T-helper 17 cell (primary cell): ENCODE results near the gene FMN1. TPM values are rescaled to one million over a fixed set of nuclear protein-coding genes. Genes with fewer than 3 reads are reported as not detected.

Experiments
- ATAC-seq: fragments of 150-1000 bp; cut with Tn5 transposase; 2 replicates; pipeline ENCODE4 v1.10.0; 2021; ENCODE audit warnings: mild to moderate bottlenecking, moderate library complexity
- DNase-seq, 3 donors: peaks; one replicate each; pipeline versions ENCODE4 v3.0.0 to v3.0.0-alpha.2; 2020 to 2021
- H3K9me3 ChIP-seq: one replicate; pipeline ENCODE4 v1.7.0; 2013; ENCODE audit warnings: low read length, mild to moderate bottlenecking; ENCODE audit not compliant: control insufficient read depth, poor library complexity, severe bottlenecking
- H3K27ac Mint-ChIP-seq: one replicate; pipeline ENCODE4 v1.8.0; 2022; ENCODE audit warnings: mild to moderate bottlenecking, moderate library complexity, mixed read lengths
- H3K27me3 Mint-ChIP-seq: one replicate; pipeline ENCODE4 v1.8.0; 2022; ENCODE audit warnings: mixed read lengths
- H3K36me3 Mint-ChIP-seq: one replicate; pipeline ENCODE4 v1.8.0; 2022; ENCODE audit warnings: low read depth, mixed read lengths
- H3K4me1 Mint-ChIP-seq: one replicate; pipeline ENCODE4 v1.8.0; 2022; ENCODE audit warnings: mild to moderate bottlenecking, mixed read lengths
- H3K4me3 Mint-ChIP-seq: one replicate; pipeline ENCODE4 v1.8.0; 2022; ENCODE audit warnings: mild to moderate bottlenecking, moderate library complexity, mixed read lengths
- total RNA-seq, 4 donors: library from RNA in 2 of 4; stranded (reverse) in 2 of 4; gene quantifications; one replicate each; pipeline ENCODE4 v1.2.3 and lab custom pipeline; 2022 to 2026

Gene FMN1
- total RNA-seq, 2 donors from 2014 or later, result 18.7 to 35.2 TPM

- DNase-seq, result no peak
- Mint-ChIP-seq H3K4me3 (no peak overlapping the region), H3K4me1 (peaks cover 9% of the 10 kb centered on the region), H3K27me3 (no peaks in the 10 kb centered on the region), H3K27ac (no peak overlapping the region), H3K36me3 (no peaks in the 10 kb centered on the region)
- ATAC-seq, result no peak
- H3K9me3 ChIP-seq, result no peaks in the 10 kb centered on the region
These were observed 394.5 kb downstream of the FMN1 start for GRCh38 chr15:32799936-32800535.

- H3K36me3 Mint-ChIP-seq, result peaks cover 3% of the 10 kb centered on the region
- no peaks in the 10 kb centered on the region for H3K27me3 Mint-ChIP-seq
- no peaks in the 10 kb centered on the region for H3K4me1 Mint-ChIP-seq
- no peaks in the 10 kb centered on the region for H3K9me3 ChIP-seq
- no peak overlapping the region for H3K4me3 Mint-ChIP-seq
- DNase-seq, result no peak
- ATAC-seq, result no peak
- H3K27ac Mint-ChIP-seq, result no peak overlapping the region
These were observed 397.7 kb downstream of the FMN1 start for GRCh38 chr15:32796856-32797255.

GRCh38 chr15:32794973-32795372, 399.5 kb downstream of the FMN1 start:
- H3K27me3 Mint-ChIP-seq, result no peaks in the 10 kb centered on the region
- no peak for ATAC-seq
- peaks cover 13% of the 10 kb centered on the region for H3K36me3 Mint-ChIP-seq

GRCh38 chr15:32792436-32792835, 402.1 kb downstream of the FMN1 start:
- DNase-seq (no peak), ATAC-seq (no peak)
- no peak overlapping the region for H3K27ac Mint-ChIP-seq
- H3K27me3 Mint-ChIP-seq, result no peaks in the 10 kb centered on the region
- H3K4me1 Mint-ChIP-seq, result no peaks in the 10 kb centered on the region
- peaks cover 13% of the 10 kb centered on the region for H3K36me3 Mint-ChIP-seq
- no peak overlapping the region for H3K4me3 Mint-ChIP-seq
- no peaks in the 10 kb centered on the region for H3K9me3 ChIP-seq

More at GRCh38 chr15:32794973-32795372, 399.5 kb downstream of the FMN1 start:
- DNase-seq, result no peak
- Mint-ChIP-seq H3K4me1 (no peaks in the 10 kb centered on the region), H3K27ac (no peak overlapping the region), H3K4me3 (no peak overlapping the region)
- H3K9me3 ChIP-seq, result no peaks in the 10 kb centered on the region

GRCh38 chr15:32790352-32790999, 404.0 kb downstream of the FMN1 start:
- ATAC-seq (no peak), DNase-seq (no peak)
- no peak overlapping the region for H3K4me3 Mint-ChIP-seq
- no peaks in the 10 kb centered on the region for H3K9me3 ChIP-seq
- no peak overlapping the region for H3K27ac Mint-ChIP-seq
- H3K36me3 Mint-ChIP-seq, result peaks cover 13% of the 10 kb centered on the region
- no peaks in the 10 kb centered on the region for H3K27me3 Mint-ChIP-seq
- no peaks in the 10 kb centered on the region for H3K4me1 Mint-ChIP-seq

- Mint-ChIP-seq H3K4me3 (no peak overlapping the region), H3K27ac (no peak overlapping the region), H3K4me1 (no peaks in the 10 kb centered on the region), H3K27me3 (no peaks in the 10 kb centered on the region), H3K36me3 (peaks cover 11% of the 10 kb centered on the region)
- ATAC-seq, result no peak
- DNase-seq, result no peak
- no peaks in the 10 kb centered on the region for H3K9me3 ChIP-seq
These were observed 406.6 kb downstream of the FMN1 start for GRCh38 chr15:32787949-32788348.

- Mint-ChIP-seq H3K27me3 (no peaks in the 10 kb centered on the region), H3K4me1 (no peaks in the 10 kb centered on the region), H3K4me3 (no peak overlapping the region), H3K36me3 (peaks cover 11% of the 10 kb centered on the region), H3K27ac (no peak overlapping the region)
- H3K9me3 ChIP-seq, result no peaks in the 10 kb centered on the region
- DNase-seq, result no peak
- ATAC-seq, result no peak
These were observed 407.6 kb downstream of the FMN1 start for GRCh38 chr15:32786906-32787305.

GRCh38 chr15:32784581-32784980, 409.9 kb downstream of the FMN1 start:
- Mint-ChIP-seq H3K4me3 (no peak overlapping the region), H3K27me3 (no peaks in the 10 kb centered on the region), H3K4me1 (no peaks in the 10 kb centered on the region), H3K36me3 (peaks cover 2% of the 10 kb centered on the region), H3K27ac (no peak overlapping the region)
- ATAC-seq (no peak), DNase-seq (no peak)
- no peaks in the 10 kb centered on the region for H3K9me3 ChIP-seq

- no peak for ATAC-seq
- H3K9me3 ChIP-seq, result no peaks in the 10 kb centered on the region
- H3K36me3 Mint-ChIP-seq, result peaks cover 2% of the 10 kb centered on the region
- no peak overlapping the region for H3K27ac Mint-ChIP-seq
- no peaks in the 10 kb centered on the region for H3K27me3 Mint-ChIP-seq
- no peak overlapping the region for H3K4me3 Mint-ChIP-seq
- DNase-seq, result no peak
- H3K4me1 Mint-ChIP-seq, result no peaks in the 10 kb centered on the region
These were observed 412.7 kb downstream of the FMN1 start for GRCh38 chr15:32781781-32782180.

- Mint-ChIP-seq H3K4me1 (no peaks in the 10 kb centered on the region), H3K36me3 (peaks cover 6% of the 10 kb centered on the region), H3K27ac (no peak overlapping the region), H3K27me3 (no peaks in the 10 kb centered on the region), H3K4me3 (no peak overlapping the region)
- DNase-seq (no peak), ATAC-seq (no peak)
- no peaks in the 10 kb centered on the region for H3K9me3 ChIP-seq
These were observed 415.9 kb downstream of the FMN1 start for GRCh38 chr15:32778391-32779176.

GRCh38 chr15:32775103-32775502, 419.4 kb downstream of the FMN1 start:
- no peaks in the 10 kb centered on the region for H3K27me3 Mint-ChIP-seq
- DNase-seq (no peak), ATAC-seq (no peak)
- no peak overlapping the region for H3K27ac Mint-ChIP-seq
- H3K4me3 Mint-ChIP-seq, result no peak overlapping the region
- H3K4me1 Mint-ChIP-seq, result no peaks in the 10 kb centered on the region
- peaks cover 7% of the 10 kb centered on the region for H3K36me3 Mint-ChIP-seq
- no peaks in the 10 kb centered on the region for H3K9me3 ChIP-seq

- Mint-ChIP-seq H3K27me3 (no peaks in the 10 kb centered on the region), H3K4me3 (no peak overlapping the region), H3K27ac (no peak overlapping the region), H3K4me1 (no peaks in the 10 kb centered on the region), H3K36me3 (peaks cover 7% of the 10 kb centered on the region)
- no peak for ATAC-seq
- no peaks in the 10 kb centered on the region for H3K9me3 ChIP-seq
- DNase-seq, result no peak
These were observed 420.5 kb downstream of the FMN1 start for GRCh38 chr15:32774022-32774421.

- DNase-seq, result no peak
- H3K36me3 Mint-ChIP-seq, result no peaks in the 10 kb centered on the region
- ATAC-seq, result no peak
- no peak overlapping the region for H3K27ac Mint-ChIP-seq
- H3K4me3 Mint-ChIP-seq, result no peak overlapping the region
- H3K27me3 Mint-ChIP-seq, result no peaks in the 10 kb centered on the region
- H3K9me3 ChIP-seq, result no peaks in the 10 kb centered on the region
- H3K4me1 Mint-ChIP-seq, result peaks cover 3% of the 10 kb centered on the region
These were observed 427.3 kb downstream of the FMN1 start for GRCh38 chr15:32767236-32767635.
